SK-N-SH (cell line): ENCODE measurements around the gene BTBD3.

ENCODE experiments used
- GATA2 ChIP-seq: sonication (generic); formaldehyde crosslinking; IDR thresholded peaks from 2 replicates; pipeline ENCODE4 v1.5.0; 2020; ENCODE audit warnings: mild to moderate bottlenecking, missing genetic modification reagents
- JUND ChIP-seq: IDR thresholded peaks from 2 replicates; pipeline ENCODE4 v1.4.0; 2012
- POLR2AphosphoS5 ChIP-seq: IDR thresholded peaks from 2 replicates; pipeline ENCODE4 v1.6.1; 2012; ENCODE audit warnings: low read depth, low read length
- RFX5 ChIP-seq: IDR thresholded peaks from 2 replicates; pipeline ENCODE4 v1.6.1; 2012; ENCODE audit warnings: mild to moderate bottlenecking, improper control_type of control experiment, low read length
- TAF1 ChIP-seq: IDR thresholded peaks from 2 replicates; pipeline ENCODE4 v1.6.1; 2012; ENCODE audit warnings: low read depth, mild to moderate bottlenecking, low read length, moderate library complexity, borderline replicate concordance
- TF ChIP-seq, protein P1 (sequence below): fragments of 200-600 bp; sonication (generic); IDR thresholded peaks from 2 replicates; pipeline ENCODE4 v1.6.1; 2017; ENCODE audit warnings: antibody characterized with exemption, mild to moderate bottlenecking, moderate library complexity

GRCh38 chr20:11948806-11949205, 31.1 kb downstream of the BTBD3 start:
- TF ChIP-seq POLR2AphosphoS5 = no peak
- TF ChIP-seq, protein P1, sequence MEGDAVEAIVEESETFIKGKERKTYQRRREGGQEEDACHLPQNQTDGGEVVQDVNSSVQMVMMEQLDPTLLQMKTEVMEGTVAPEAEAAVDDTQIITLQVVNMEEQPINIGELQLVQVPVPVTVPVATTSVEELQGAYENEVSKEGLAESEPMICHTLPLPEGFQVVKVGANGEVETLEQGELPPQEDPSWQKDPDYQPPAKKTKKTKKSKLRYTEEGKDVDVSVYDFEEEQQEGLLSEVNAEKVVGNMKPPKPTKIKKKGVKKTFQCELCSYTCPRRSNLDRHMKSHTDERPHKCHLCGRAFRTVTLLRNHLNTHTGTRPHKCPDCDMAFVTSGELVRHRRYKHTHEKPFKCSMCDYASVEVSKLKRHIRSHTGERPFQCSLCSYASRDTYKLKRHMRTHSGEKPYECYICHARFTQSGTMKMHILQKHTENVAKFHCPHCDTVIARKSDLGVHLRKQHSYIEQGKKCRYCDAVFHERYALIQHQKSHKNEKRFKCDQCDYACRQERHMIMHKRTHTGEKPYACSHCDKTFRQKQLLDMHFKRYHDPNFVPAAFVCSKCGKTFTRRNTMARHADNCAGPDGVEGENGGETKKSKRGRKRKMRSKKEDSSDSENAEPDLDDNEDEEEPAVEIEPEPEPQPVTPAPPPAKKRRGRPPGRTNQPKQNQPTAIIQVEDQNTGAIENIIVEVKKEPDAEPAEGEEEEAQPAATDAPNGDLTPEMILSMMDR = no peak
- no peak for TF ChIP-seq TAF1
- no peak for TF ChIP-seq GATA2 (CRISPR knock-in tag)
- TF ChIP-seq RFX5 = no peak
- no peak for TF ChIP-seq JUND
